ENCODE results near the gene MTOR. TPM values are rescaled to one million over a fixed set of nuclear protein-coding genes. Genes with fewer than 3 reads are reported as not detected.

The MTOR gene
- total RNA-seq, 2 donors from 2014 or later: 26.2 to 28.3 TPM

DNA sequence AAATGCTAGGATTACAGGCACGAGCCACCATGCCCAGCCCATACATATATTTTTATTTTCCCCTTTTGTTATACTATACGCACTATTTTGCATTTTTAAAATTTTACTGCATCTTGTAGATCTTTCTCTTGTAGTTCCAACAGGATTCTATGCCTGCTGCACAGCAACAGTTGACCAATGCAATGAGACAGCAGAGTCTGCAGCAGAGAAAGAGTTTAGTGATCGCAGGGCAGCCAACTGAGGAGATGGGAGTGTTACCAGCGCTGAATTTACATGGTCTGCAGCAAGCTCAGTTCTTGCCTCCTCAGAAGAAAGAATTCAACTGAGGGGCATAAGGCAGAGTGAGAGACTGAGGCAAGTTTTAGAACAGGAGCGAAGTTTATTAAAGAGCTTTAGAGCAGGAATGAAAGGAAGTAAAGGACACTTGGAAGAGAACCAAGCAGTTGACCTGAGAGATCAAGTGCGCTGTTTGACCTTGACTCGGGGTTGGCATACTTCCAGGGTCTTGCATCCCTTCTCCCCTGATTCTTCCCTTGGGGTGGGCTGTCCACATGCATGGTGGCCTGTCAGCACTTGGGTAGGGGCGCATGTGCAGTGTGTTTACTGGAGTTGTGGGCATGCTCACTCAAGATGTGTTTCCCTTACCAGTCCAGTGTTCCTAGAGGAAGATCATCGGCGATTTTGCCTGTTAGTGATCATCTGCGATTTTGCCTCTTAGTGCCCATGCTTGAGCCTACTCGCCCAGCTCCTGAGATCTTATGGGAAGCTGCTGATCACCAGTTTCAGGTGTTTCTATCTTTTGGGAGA lies 4.1 kb upstream of the MTOR start:
- Histone ChIP-seq H3K4me3 (no peak overlapping the region), H3K9me3 (no peaks in the 10 kb centered on the region), H3K27ac (no peak overlapping the region), H3K27me3 (no peaks in the 10 kb centered on the region), H3K4me1 (peaks cover 12% of the 10 kb centered on the region), H3K36me3 (replicated peaks in 1 of 2; ENCODE audit: insufficient read depth in 1 of 2, low read depth in 2 of 2) (no peaks in the 10 kb centered on the region)
- no peak for DNase-seq
- intact Hi-C loops (cut with DNase I): no loop called here
- TF ChIP-seq POLR2A (IDR thresholded peaks at IDR 0.05): no peak
- TF ChIP-seq, protein P1, sequence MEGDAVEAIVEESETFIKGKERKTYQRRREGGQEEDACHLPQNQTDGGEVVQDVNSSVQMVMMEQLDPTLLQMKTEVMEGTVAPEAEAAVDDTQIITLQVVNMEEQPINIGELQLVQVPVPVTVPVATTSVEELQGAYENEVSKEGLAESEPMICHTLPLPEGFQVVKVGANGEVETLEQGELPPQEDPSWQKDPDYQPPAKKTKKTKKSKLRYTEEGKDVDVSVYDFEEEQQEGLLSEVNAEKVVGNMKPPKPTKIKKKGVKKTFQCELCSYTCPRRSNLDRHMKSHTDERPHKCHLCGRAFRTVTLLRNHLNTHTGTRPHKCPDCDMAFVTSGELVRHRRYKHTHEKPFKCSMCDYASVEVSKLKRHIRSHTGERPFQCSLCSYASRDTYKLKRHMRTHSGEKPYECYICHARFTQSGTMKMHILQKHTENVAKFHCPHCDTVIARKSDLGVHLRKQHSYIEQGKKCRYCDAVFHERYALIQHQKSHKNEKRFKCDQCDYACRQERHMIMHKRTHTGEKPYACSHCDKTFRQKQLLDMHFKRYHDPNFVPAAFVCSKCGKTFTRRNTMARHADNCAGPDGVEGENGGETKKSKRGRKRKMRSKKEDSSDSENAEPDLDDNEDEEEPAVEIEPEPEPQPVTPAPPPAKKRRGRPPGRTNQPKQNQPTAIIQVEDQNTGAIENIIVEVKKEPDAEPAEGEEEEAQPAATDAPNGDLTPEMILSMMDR (IDR thresholded peaks at IDR 0.05): no peak
- ATAC-seq: no peak
- 70 to 74% methylated on average over 11 to 12 of the region's 12 CpGs for WGBS, 2 donors

DNA sequence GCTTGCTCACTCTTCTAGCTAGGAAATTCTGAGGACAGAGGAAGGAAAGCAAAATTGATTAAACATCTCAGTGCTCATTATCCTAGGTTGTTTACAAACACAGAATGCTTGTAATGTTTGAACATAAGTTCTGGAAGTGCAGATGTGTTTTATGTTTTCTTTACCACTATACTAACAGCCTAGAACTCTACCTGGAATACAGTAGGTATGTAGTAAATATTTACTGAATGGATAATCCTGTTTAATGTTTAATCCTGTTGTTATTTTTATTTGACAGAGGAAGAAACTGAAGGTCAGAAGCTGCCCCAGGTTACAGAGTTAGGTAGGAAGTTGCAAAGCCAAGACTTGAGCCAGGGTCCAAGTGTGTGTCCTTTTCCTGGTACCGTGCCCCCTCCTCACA lies 6.1 kb downstream of the MTOR start:
- Histone ChIP-seq H3K9me3 (no peaks in the 10 kb centered on the region), H3K27ac (no peak overlapping the region), H3K27me3 (no peaks in the 10 kb centered on the region), H3K4me1 (peaks cover 8% of the 10 kb centered on the region), H3K4me3 (no peak overlapping the region), H3K36me3 (replicated peaks in 1 of 2; ENCODE audit: insufficient read depth in 1 of 2, low read depth in 2 of 2) (peaks cover 15 to 56% of the 10 kb centered on the region in 2 donors)
- WGBS, 2 donors: 100% methylated on average over 1 of the region's 1 CpG
- ATAC-seq: no peak
- no peak for DNase-seq
- intact Hi-C loops (cut with DNase I): no loop called here
- no peak for TF ChIP-seq POLR2A (IDR thresholded peaks at IDR 0.05)
- TF ChIP-seq, protein P1 (IDR thresholded peaks at IDR 0.05): no peak

DNA sequence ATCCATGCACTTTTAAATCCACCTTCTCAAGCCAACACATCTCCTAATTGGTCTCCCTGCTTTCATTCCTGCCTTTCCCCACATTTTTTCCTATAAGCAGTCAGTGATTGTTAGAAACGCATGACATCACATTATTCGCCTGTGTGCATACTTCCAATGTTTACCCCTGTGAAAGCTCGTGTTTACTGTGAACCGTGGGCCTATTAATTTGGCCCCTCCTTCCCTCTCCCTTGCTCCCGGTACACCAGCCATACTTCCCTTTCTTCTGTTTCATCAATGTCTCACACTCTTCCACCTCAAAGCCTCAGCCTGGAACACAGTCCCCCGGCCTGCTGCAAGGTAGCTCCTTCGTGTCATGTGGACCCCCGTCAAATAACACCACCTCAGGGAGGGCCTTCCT lies 9.1 kb downstream of the MTOR start:
- Histone ChIP-seq H3K27me3 (no peaks in the 10 kb centered on the region), H3K4me1 (no peaks in the 10 kb centered on the region), H3K9me3 (no peaks in the 10 kb centered on the region), H3K4me3 (no peak overlapping the region), H3K36me3 (replicated peaks in 1 of 2; ENCODE audit: insufficient read depth in 1 of 2, low read depth in 2 of 2) (peaks cover 10 to 46% of the 10 kb centered on the region in 2 donors), H3K27ac (no peak overlapping the region)
- DNase-seq (no peak), ATAC-seq (no peak)
- 77 to 81% methylated on average over 8 of the region's 8 CpGs for WGBS, 2 donors
- intact Hi-C loops (cut with DNase I): no loop called here
- TF ChIP-seq, protein P1 (IDR thresholded peaks at IDR 0.05): no peak
- no peak for TF ChIP-seq POLR2A (IDR thresholded peaks at IDR 0.05)

DNA sequence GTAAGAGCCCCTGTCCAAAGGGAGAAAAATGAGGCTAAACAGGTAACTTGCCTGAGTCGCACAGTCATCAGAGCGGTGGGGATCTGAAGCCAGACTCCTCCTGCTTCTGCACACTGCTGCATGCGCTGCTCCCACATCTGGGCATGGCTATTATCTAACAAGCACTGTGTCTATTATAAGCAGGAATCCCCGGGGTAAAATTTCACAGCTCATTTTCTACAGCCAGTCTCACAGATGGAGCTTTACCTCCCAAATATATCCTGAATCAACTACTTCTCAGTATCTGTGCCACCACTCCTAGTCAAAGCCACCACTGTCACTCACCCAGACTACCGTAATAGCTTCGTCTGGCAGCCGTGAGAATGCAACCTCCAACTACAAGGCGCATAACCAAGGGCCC lies 9.8 kb downstream of the MTOR start:
- H3K9me3 ChIP-seq: no peaks in the 10 kb centered on the region
- ATAC-seq: no peak
- 91% methylated on average over 8 of the region's 8 CpGs for WGBS, 2 donors
- H3K36me3 ChIP-seq (replicated peaks in 1 of 2; ENCODE audit: insufficient read depth in 1 of 2, low read depth in 2 of 2): peaks cover 8 to 42% of the 10 kb centered on the region in 2 donors
- H3K27ac ChIP-seq: no peak overlapping the region
- no peak for TF ChIP-seq POLR2A (IDR thresholded peaks at IDR 0.05)
- TF ChIP-seq, protein P1 (IDR thresholded peaks at IDR 0.05): no peak
- no peaks in the 10 kb centered on the region for H3K27me3 ChIP-seq
- H3K4me3 ChIP-seq: no peak overlapping the region
- no peaks in the 10 kb centered on the region for H3K4me1 ChIP-seq
- intact Hi-C loops (cut with DNase I): no loop called here
- DNase-seq: no peak

DNA sequence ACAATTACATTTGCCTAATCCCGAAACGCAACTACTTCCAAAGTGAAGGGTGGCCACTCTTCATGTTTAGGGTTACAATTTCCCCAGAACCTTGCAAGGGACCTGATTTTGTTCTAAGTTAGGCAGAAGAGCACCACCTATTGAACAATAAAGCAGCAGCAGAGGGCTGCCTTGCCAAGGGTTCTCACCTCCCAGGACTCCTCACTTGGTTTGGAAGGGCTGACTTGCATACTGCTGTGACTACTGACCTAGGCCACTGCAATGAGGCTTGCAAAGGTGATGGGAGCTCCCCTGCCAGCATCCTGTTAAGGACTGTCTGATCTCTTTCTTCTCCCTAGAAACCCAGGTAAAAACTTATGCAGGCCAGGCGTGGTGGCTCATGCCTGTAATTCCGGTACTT lies 14.2 kb downstream of the MTOR start:
- WGBS, 2 donors: 89 to 91% methylated on average over 4 of the region's 4 CpGs
- H3K4me3 ChIP-seq: no peak overlapping the region
- no peak overlapping the region for H3K27ac ChIP-seq
- H3K36me3 ChIP-seq (replicated peaks in 1 of 2; ENCODE audit: insufficient read depth in 1 of 2, low read depth in 2 of 2): peaks cover 5 to 22% of the 10 kb centered on the region in 2 donors
- intact Hi-C loops (cut with DNase I): loop anchor here (10.0 kb wide), 1 partner anchor 397 kb away; no protein-coding TSS in a partner anchor
- no peak for TF ChIP-seq POLR2A (IDR thresholded peaks at IDR 0.05)
- TF ChIP-seq, protein P1 (IDR thresholded peaks at IDR 0.05): no peak
- DNase-seq (no peak), ATAC-seq (no peak)
- H3K9me3 ChIP-seq: no peaks in the 10 kb centered on the region
- no peaks in the 10 kb centered on the region for H3K4me1 ChIP-seq
- no peaks in the 10 kb centered on the region for H3K27me3 ChIP-seq
